Testis (tissue), 2 donors: Measurements from ENCODE around the gene RASGRF2.

ENCODE experiments used
- POLR2A ChIP-seq: fragments of 450-650 bp; IDR thresholded peaks from one replicate; pipeline ENCODE4 v1.6.1; 2017; ENCODE audit warnings: antibody characterized with exemption, mild to moderate bottlenecking, moderate library complexity
- TF ChIP-seq, protein P1 (sequence below), 3 experiments: fragments of 450-650 bp in 2 of 3; fragments of 200-600 bp in 1 of 3; sonication (generic) in 1 of 3; IDR thresholded peaks; one replicate each; pipeline ENCODE4 v1.5.1; 2016 to 2019; ENCODE audit warnings: antibody characterized with exemption in 3 of 3, mild to moderate bottlenecking in 2 of 3, moderate library complexity in 1 of 3

DNA sequence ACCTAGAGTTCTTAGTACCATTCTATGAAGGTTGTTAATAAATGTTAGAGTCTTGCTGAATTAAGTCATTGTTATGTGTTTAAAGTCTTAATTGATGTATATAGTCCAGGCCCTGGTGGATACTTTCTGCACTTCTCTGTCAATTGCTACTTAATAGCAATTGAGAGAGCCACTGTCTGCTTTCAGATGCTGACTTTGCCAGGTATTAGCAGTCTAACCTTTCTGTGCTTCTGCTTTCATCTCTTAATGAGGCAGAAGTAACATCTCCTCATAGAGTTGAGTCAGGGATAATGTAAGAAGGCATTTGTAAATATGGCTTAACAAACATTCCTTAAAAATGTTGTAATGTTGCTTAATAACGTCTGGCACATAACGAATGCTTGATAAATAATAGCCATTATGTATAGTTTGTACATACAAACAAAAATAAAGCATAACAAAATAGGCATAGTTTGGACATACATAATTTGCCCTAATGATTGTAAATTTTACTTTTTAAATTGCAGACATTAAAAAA lies 28.3 kb downstream of the RASGRF2 start:
- TF ChIP-seq, protein P1, sequence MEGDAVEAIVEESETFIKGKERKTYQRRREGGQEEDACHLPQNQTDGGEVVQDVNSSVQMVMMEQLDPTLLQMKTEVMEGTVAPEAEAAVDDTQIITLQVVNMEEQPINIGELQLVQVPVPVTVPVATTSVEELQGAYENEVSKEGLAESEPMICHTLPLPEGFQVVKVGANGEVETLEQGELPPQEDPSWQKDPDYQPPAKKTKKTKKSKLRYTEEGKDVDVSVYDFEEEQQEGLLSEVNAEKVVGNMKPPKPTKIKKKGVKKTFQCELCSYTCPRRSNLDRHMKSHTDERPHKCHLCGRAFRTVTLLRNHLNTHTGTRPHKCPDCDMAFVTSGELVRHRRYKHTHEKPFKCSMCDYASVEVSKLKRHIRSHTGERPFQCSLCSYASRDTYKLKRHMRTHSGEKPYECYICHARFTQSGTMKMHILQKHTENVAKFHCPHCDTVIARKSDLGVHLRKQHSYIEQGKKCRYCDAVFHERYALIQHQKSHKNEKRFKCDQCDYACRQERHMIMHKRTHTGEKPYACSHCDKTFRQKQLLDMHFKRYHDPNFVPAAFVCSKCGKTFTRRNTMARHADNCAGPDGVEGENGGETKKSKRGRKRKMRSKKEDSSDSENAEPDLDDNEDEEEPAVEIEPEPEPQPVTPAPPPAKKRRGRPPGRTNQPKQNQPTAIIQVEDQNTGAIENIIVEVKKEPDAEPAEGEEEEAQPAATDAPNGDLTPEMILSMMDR (IDR thresholded peaks at IDR 0.05), result no peak
- TF ChIP-seq POLR2A, result no peak
